HG02885 (cell line): ENCODE results near the gene ZNF284.
"Not testable (repeated sequence)": the region's sequence is repeated elsewhere in the genome, so short reads cannot be mapped to it uniquely, and the experiment has no call there.

Source experiments
- ATAC-seq: cut with Tn5 transposase; IDR thresholded peaks from one replicate; pipeline ENCODE4 v1.9.1; 2021; ENCODE audit warnings: mild to moderate bottlenecking; ENCODE audit not compliant: unreplicated experiment, poor library complexity

The ZNF284 gene

DNA sequence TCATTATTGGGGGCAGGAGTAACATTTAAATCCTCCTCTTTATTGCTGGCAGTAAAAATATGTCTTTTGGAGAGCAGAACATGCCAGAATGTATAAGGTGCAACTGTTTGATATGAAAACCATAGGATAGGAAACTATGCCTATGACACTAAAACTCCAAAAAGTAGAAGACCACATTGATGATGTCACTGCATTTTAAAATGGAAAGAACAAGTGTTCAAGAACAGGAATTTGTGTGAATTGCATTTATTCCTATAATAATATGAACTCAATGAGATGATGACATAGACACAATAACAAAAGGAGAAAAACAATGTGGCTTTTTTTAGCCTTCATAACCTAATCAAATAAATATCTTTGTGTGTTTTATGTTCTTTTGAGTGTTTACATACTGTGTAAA, 37.5 kb downstream of the ZNF284 start:
- no peak for ATAC-seq

DNA sequence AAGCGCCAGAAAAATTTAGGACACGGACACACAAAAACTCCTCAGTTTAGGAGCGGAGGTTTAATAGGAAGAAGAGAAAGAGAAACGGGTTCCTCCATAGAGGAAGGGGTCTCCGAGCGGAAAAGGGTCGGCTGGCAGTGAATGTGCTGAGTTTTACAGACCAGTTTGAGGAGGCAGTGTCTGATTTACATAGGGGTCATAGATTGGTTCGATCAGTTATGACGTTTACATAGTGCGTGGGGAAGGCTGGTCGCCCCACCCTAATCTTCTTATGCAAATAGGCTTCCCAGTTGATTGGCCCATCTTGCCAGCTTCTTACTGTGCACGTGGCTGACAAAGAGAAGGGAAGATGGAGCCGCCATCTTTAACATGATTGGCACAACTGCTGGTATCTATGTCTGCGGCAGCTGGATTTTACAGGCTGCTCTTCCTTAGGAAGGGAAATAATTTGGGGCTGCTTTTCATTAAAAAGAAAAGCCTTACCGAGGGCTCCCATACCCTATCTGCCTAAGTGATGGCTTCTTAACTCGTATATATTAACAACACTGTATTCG, 40.0 kb downstream of the ZNF284 start:
- no peak for ATAC-seq

DNA sequence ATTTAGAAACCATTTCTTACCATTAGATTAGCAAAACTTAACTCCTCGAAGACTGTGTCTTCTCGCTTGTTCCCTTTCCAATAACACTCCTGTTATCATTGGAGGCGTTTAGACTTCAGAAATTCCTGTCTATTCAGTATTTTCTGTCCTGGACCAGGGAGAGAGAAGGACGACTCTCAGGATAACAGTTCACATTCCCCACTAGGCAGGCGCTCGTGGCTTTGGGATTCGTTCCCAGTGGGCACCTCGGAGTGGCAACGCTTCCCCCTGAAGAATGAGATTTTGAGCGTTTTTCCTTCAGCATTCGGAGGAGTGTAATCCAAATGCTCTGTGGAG, 40.8 kb downstream of the ZNF284 start:
- no peak for ATAC-seq

DNA sequence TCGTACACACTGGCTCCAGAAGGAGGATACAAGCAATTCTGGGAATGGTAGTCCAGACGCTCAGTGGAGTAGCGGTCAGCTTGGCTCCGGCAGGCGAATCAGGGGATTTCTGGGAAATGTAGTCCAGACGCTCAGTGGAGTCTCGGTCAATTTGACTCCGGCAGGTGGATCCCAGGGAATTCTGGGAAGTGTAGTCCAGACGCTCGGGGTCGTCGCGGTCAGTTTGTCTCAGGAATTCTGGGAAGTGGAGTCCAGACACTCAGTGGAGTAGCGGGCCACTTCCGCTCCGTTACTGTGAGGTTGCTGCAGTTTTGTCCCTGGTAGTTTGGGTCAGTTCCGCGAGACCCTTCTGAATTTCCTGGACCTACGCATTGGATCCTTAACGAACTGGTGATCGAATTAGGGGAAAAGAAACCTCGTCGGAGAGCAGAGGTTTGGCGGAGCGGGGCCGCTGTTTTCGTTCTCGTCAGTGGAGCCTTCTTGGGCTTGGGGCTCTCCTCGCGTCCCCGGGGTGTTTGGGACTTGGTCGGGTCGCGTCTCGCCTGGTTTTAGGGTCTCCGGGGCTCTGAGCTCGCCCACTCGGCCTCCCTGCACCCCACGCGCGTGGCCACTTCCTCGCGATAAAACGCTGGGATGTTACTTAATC, 41.3 kb downstream of the ZNF284 start, which contains the start of gene ZNF225:
Gene ZNF225, plus strand, starts transcription at position 262 of the 646 bp plus-strand sequence. CDS start 2,429 bp downstream, outside the sequence.
- peak; percentile 92 for ATAC-seq

DNA sequence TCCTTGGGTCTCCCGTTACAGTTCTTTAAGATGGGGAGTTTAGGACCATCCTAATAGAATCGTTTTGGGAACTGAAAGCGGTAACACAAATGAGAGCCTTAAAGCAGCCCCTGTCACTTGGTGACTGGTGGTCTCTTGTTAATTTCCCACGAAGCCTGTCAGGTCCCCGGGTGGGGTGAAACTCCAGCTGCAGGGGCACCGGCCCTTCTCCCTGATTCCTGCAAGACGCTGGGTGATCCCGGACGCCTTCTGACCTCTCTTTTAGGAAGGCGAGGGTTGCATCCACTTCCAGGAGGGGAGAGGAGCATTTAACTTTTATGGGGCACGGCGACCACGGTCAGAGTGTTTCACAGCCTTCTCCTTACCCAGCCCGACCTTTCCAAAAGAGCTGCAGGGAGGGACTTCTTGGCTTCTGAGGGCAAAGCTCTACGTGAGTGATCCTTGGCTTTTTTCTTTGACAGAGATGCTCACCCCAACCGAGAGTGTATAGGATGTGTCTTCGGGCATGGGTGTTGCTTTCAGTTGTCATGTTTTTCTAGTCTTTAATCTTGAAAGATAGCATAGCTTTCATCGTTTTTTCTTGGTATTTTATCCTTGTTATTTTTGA, 41.9 kb downstream of the ZNF284 start:
- ATAC-seq: peak; percentile 2

DNA sequence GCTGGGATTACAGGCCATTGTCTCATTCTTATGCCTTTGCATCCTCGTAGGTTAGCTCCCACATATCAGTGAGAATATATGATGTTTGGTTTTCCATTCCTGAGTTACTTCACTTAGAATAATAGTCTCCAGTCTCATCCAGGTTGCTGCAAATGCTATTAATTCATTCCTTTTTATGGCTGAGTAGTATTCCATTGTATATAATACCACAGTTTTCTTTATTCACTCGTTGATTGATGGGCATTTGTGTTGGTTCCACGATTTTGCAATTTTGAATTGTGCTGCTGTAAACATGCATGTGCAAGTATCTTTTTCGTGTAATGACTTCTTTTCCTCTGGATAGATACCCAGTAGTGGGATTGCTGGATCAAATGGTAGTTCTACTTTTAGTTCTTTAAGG, 49.2 kb downstream of the ZNF284 start:
- ATAC-seq: not testable (repeated sequence)

DNA sequence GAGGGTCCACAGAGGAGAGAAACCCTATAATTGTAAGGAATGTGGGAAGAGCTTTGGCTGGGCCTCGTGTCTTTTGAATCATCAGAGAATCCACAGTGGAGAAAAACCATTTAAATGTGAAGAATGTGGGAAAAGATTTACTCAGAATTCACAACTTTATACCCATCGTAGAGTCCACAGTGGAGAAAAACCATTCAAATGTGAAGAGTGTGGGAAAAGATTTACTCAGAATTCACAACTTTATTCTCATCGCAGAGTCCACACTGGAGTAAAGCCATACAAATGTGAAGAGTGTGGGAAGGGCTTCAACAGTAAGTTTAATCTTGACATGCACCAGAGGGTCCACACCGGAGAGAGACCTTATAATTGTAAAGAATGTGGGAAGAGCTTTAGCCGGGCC, 60.0 kb downstream of the ZNF284 start:
- no peak for ATAC-seq
